COLO829 (cell line): ENCODE measurements around the gene ARHGEF7.
"Not testable (repeated sequence)": the region's sequence is repeated elsewhere in the genome, so short reads cannot be mapped to it uniquely, and the experiment has no call there.

Experiments used
- DNase-seq: peaks from one replicate; pipeline ENCODE4 v3.0.0; 2012; ENCODE audit warnings: low spot score

ARHGEF7 gene

DNA sequence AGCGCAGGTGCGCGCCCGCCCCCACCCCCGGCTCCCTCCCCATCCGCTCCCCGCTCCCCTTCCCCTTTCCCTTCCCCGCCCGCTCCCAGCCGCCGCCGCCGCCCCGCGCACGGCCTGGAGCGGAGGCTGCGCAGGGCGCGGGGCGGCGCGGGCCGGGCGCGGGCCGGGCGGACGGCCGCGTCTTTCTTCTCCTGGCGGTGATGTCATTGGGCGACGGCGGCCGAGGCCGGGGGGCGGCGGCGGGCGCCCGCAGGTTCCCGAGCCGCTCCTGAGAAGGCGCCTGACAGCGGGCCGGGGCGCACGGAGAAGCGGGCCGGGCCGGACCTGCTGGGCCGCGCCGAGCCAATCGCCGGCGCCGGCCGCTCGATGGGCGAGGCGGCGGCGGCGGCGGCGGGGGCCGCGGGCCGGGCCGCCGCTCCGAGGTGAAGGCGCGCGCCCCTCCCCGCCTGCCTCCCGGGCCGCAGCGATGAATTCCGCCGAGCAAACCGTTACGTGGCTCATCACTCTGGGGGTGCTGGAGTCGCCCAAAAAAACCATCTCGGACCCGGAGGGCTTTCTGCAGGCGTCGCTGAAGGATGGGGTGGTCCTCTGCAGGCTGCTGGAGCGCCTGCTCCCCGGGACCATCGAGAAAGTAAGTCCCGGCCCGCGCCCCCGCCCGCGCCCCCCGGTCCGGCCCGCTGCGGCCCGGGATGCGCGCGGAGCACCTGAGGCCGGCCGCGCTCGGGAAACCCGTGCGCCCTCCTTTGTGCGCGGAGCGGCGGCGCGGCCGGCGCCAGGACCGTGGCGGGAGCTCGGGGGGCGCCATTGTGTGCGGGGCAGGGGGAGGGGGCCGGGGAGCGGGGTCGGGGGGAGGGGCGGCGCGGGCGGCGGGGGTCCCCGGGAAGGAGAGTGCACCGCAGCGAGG is at the start of gene ARHGEF7:
Gene ARHGEF7, plus strand, starts transcription at position 250 of the 904 bp plus-strand sequence. Its CDS starts 217 bp downstream, at position 467.
- no peak for DNase-seq

GRCh38 chr13:111065698-111066097 is 49.4 kb upstream of the ARHGEF7 start:
- DNase-seq, result no peak

DNA sequence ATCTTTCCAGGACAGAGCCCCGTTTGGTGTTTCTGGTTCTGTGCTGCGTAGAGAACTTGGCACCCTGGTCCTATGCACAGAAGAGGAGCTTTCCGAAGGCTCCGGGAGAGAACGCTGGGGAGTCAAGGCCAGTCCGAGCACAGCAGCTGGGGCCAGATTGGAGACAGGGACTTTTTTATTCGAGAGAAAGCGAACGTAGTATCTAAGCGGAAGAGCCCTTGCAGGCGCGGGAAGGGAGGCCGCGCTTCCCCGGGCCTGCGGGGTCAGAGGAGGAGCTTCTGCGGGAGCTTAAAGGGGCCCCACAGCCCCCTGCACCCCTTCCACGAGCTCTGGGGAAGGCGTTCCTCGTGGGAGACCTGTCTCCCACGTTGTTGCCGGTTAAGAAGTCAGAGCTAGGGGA is 48.6 kb upstream of the ARHGEF7 start:
- DNase-seq, result no peak

- DNase-seq, result no peak
Measured at GRCh38 chr13:111068009-111068350, 47.1 kb upstream of the ARHGEF7 start.

- not testable (repeated sequence) for DNase-seq
Measured at GRCh38 chr13:111071120-111071519, 44.0 kb upstream of the ARHGEF7 start.

GRCh38 chr13:111071526-111071925 is 43.6 kb upstream of the ARHGEF7 start:
- DNase-seq, result not testable (repeated sequence)

DNA sequence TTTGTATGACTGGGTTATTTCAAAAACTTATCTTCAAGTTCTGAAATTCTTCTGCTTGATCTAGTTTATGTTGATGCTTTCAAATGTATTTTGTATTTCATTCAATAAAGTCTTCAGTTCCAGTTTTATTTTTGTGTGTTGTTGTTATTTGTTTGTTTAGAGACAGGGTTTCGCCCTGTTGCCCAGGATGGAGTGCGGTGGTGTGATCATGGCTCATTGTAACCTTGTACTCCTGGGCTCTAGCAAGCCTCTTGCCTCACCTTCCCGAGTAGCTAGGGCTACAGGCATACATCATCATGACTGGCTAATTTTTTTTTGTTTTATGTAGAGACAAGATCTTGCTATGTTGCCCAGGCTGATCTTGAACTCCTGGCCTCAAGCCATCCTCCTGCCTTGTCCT is 40.3 kb upstream of the ARHGEF7 start:
- no peak for DNase-seq

DNA sequence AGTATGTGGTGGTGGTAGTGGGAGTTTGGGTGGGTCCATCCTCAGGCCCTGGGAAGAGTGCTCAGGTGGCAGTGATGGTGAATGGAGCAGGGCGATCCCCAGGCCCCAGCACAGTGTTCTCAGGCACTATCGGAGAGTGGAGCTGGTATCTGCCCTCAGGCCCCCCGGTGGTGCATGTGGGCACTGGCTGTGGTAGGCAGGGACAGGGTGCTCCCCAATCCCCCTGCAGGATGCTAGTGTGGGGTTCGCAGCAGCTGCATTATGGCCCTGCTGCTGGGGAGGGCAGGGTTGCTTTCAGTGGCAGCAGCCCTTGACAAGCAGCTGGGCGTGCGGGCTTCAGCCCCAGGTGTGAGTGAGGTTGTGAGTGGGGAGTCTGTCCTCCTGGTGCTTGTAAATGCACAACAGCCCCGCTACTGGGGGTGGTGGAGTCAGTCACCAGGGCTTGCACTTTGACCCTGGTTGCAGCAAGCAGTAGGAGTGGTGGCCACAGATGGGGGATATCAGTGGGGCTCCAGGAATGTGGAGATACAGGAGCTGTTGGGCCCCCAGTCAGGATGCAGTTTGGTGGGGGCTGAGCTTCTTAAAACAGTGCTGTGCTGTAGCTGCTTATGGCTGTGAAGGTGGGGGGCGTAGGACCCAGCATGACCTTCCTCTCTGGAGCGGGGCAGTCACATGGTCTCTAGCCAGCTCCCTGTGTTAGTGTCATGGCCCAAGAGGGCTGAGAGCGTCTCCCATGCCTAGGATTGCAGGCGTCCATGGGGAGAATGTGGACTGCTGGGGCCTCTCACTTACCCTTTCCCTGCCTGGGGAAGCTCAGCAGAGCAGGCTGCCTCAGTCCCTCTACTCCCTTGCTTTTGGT is 38.7 kb upstream of the ARHGEF7 start:
- DNase-seq, result no peak

GRCh38 chr13:111079375-111079774 is 35.7 kb upstream of the ARHGEF7 start:
- DNase-seq, result no peak

GRCh38 chr13:111080642-111081041 is 34.5 kb upstream of the ARHGEF7 start:
- DNase-seq, result no peak

GRCh38 chr13:111082240-111082639 is 32.9 kb upstream of the ARHGEF7 start:
- no peak for DNase-seq

DNA sequence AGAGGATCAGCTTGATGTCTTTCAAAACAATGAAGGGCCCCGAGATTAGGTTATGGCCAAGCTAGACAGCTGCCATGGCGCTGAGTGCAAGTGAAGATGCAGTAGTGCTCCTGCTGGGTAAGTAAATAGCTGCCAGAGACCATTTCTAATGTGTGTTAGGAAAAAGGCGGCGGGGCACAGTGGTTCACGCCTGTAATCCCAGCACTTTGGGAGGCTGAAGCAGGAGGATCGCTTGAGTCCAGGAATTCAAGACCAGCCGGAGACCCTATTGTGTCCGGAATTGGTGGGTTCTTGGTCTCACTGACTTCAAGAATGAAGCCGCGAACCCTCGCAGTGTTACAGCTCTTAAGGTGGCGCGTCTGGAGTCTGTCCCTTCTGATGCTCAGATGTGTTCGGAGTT is 32.3 kb upstream of the ARHGEF7 start:
- not testable (repeated sequence) for DNase-seq

GRCh38 chr13:111083693-111084092 is 31.4 kb upstream of the ARHGEF7 start:
- not testable (repeated sequence) for DNase-seq

DNA sequence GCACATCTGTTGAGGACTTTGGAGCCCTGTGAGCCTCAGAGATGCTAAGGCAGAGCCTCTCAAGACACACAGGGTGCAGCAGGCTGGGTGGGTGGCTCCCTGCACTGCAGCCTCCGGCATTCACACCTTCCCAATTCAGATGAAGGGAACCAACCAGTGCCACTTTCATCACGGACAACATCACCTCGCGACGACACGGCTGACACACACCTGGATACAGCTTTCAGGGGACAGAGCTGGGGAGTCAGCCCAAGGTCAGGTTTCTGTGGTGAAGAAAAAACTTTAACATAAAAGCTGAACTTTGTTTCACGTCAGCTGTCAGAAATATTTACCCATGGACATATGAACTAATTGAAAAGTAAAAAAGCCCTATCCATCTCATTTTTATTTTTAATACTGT is 24.9 kb upstream of the ARHGEF7 start:
- no peak for DNase-seq

- no peak for DNase-seq
Measured at GRCh38 chr13:111092685-111093084, 22.4 kb upstream of the ARHGEF7 start.

DNA sequence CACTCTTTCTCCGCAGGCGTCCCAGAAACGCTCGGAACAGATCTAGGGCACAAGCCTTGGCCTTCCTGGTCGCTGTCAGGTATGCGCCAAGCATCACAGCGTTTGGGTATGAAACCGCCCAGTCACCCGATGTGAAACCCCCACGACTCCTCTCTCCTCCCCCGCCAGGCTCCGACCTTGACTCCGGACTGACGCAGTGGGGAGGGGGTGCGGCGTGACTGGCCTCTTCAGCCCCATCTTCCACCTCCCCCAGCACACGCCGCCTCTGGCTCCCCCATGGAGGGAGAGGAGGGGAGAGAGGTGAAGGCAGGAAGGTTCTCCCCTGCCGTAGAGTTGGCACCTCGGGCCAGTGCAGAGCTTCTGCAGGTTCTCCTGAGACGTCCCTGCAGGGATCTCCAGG is 22.0 kb upstream of the ARHGEF7 start:
- DNase-seq, result no peak

- no peak for DNase-seq
Measured at GRCh38 chr13:111093634-111094033, 21.5 kb upstream of the ARHGEF7 start.

DNA sequence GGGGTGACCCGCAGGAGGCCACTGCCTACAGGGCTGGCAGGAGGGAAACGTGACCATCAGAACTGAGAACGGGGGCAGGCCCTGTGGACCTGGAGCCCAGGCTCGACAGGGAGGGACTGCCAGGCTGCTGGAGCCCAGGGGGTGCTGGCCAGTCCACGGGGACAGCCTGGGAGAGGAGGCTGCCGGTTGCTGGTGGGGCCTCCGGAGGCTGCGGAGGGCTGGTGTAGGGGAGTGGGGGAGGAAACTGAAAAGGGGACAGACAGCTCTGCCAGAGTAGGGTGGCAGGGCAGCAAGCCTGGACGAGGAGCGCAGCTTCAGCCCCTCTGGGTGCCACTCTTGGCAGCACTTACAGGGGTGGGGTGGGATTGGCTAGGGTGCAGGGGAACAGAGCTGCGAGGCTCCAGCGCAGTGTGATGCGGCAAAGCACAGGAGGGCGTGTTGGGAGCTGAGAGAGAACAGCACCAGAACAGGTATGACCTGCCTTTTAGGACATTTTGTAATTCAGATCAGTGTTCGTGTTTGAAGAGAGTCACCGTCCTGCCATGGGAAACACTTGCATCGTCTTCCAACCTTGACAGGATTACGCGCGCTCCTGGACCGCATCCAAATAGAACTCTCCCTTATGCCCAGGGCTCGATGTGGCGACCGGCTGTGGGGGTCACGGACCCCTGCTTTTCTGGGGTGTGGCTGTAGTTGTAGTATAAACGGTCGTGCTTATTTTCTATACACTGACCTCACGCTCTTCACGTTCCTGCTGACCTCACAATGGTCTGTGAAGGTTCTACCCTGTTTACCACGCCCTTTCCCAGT is 19.9 kb upstream of the ARHGEF7 start:
- no peak for DNase-seq

DNA sequence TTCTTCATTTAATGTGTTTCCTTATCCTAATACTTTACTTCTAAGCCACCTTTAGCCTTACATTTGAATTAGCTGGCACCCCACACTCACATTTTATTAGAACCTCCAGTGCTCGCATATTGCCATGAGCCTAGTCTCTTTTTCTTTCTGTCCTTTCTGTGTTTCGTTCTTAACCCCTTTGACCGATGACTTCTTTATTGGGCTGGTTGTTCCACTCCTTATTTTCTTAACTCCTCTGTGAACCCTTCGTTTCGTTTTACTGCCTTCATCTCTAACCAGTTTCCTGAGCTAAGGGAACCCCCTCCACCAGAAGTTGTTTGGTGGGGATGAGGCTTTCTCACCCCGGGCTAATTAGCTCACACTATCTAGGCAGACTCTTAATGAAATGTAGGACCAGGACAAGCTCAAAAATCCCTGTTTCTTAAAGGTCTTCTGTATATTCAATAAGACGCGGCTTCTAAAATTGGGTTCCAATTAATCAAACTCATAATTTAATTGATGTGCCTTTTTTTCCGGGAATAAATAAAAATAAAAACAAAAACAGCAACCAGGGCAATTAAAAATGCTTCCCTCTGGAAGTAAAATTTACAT is 19.1 kb upstream of the ARHGEF7 start:
- DNase-seq, result no peak

- DNase-seq, result no peak
Measured at GRCh38 chr13:111099290-111099689, 15.8 kb upstream of the ARHGEF7 start.

- no peak for DNase-seq
Measured at GRCh38 chr13:111110054-111110453, 5.1 kb upstream of the ARHGEF7 start.
